SK-N-MC (cell line): ENCODE results near the gene TNRC6A.
"Not testable (repeated sequence)": the region's sequence is repeated elsewhere in the genome, so short reads cannot be mapped to it uniquely, and the experiment has no call there.

Experiments
- DNase-seq: peaks from one replicate; pipeline ENCODE4 v3.0.0-alpha.2; 2011; ENCODE audit warnings: low read depth, low spot score
- H3K27ac ChIP-seq: fragments of 200-600 bp; sonication (generic); 2 replicates; pipeline ENCODE4 v1.5.1; 2016; ENCODE audit warnings: mixed run types
- H3K36me3 ChIP-seq: fragments of 200-600 bp; sonication (generic); 2 replicates; pipeline ENCODE4 v1.6.1; 2017; ENCODE audit warnings: antibody characterized with exemption, low read length, mixed read lengths; ENCODE audit not compliant: insufficient read depth
- H3K4me3 ChIP-seq: fragments of 200-600 bp; sonication (generic); 2 replicates; pipeline ENCODE4 v1.5.1; 2016
- H3K9ac ChIP-seq: fragments of 200-600 bp; sonication (generic); 2 replicates; pipeline ENCODE4 v1.8.0; 2017; ENCODE audit warnings: mixed run types, mixed read lengths; ENCODE audit not compliant: insufficient read length
- H3K9me3 ChIP-seq: fragments of 200-600 bp; sonication (generic); 2 replicates; pipeline ENCODE4 v1.6.1; 2017; ENCODE audit warnings: low read depth, mild to moderate bottlenecking, antibody characterized with exemption, low read length, moderate library complexity, mixed read lengths
- EZH2 ChIP-seq: fragments of 200-600 bp; sonication (generic); IDR thresholded peaks from one replicate; pipeline ENCODE4 v1.6.1; 2017; ENCODE audit warnings: antibody characterized with exemption
- FOXP2 ChIP-seq: optimal IDR thresholded peaks from 2 replicates; pipeline ENCODE3; 2011; ENCODE audit warnings: mild to moderate bottlenecking, moderate library complexity; ENCODE audit not compliant: insufficient read depth; ENCODE audit errors: extremely low read length, control extremely low read depth
- POLR2AphosphoS5 ChIP-seq: IDR thresholded peaks from 2 replicates; pipeline ENCODE4 v1.6.1; 2012; ENCODE audit warnings: mild to moderate bottlenecking, low read depth, low read length, borderline replicate concordance

Gene TNRC6A

GRCh38 chr16:24833352-24833751 lies 103.9 kb downstream of the TNRC6A start:
- TF ChIP-seq EZH2 (no peak), FOXP2 (no peak), POLR2AphosphoS5 (no peak)
- Histone ChIP-seq H3K36me3 (peaks cover 2% of the 10 kb centered on the region; the same call in 1 of the 2 replicates), H3K4me3 (no peak overlapping the region), H3K9ac (no peak overlapping the region), H3K9me3 (no peaks in the 10 kb centered on the region), H3K27ac (no peak overlapping the region)
- DNase-seq: no peak

GRCh38 chr16:24834459-24835335 lies 105.2 kb downstream of the TNRC6A start:
- peak; percentile 10 for DNase-seq
- H3K27ac ChIP-seq: no peak overlapping the region

GRCh38 chr16:24836836-24837235 lies 107.4 kb downstream of the TNRC6A start:
- H3K9ac ChIP-seq: no peak overlapping the region
- H3K4me3 ChIP-seq: no peak overlapping the region
- TF ChIP-seq POLR2AphosphoS5 (no peak), FOXP2 (no peak), EZH2 (no peak)
- no peaks in the 10 kb centered on the region for H3K36me3 ChIP-seq
- no peak for DNase-seq
- no peaks in the 10 kb centered on the region for H3K9me3 ChIP-seq
- H3K27ac ChIP-seq: no peak overlapping the region

More at GRCh38 chr16:24834459-24835335, 105.2 kb downstream of the TNRC6A start:
- H3K4me3 ChIP-seq: no peak overlapping the region
- no peaks in the 10 kb centered on the region for H3K36me3 ChIP-seq
- H3K9me3 ChIP-seq: no peaks in the 10 kb centered on the region
- TF ChIP-seq FOXP2 (no peak), POLR2AphosphoS5 (no peak), EZH2 (no peak)
- H3K9ac ChIP-seq: no peak overlapping the region

GRCh38 chr16:24837969-24838368 lies 108.5 kb downstream of the TNRC6A start:
- Histone ChIP-seq H3K36me3 (no peaks in the 10 kb centered on the region), H3K9me3 (no peaks in the 10 kb centered on the region), H3K4me3 (no peak overlapping the region), H3K9ac (no peak overlapping the region), H3K27ac (no peak overlapping the region)
- no peak for DNase-seq
- TF ChIP-seq EZH2 (no peak), FOXP2 (no peak), POLR2AphosphoS5 (no peak)

GRCh38 chr16:24838554-24839266 lies 109.3 kb downstream of the TNRC6A start:
- no peak overlapping the region for H3K27ac ChIP-seq
- TF ChIP-seq POLR2AphosphoS5: no peak
- TF ChIP-seq FOXP2: no peak
- TF ChIP-seq EZH2: no peak
- no peak overlapping the region for H3K4me3 ChIP-seq
- H3K9me3 ChIP-seq: no peaks in the 10 kb centered on the region
- peak overlapping the region; percentile 53 for H3K9ac ChIP-seq
- DNase-seq: no peak
- no peaks in the 10 kb centered on the region for H3K36me3 ChIP-seq

- H3K9me3 ChIP-seq: no peaks in the 10 kb centered on the region
- no peak for DNase-seq
- TF ChIP-seq POLR2AphosphoS5: no peak
- TF ChIP-seq FOXP2: no peak
- no peak for TF ChIP-seq EZH2
- H3K9ac ChIP-seq: no peak overlapping the region
- H3K27ac ChIP-seq: no peak overlapping the region
- H3K4me3 ChIP-seq: no peak overlapping the region
- H3K36me3 ChIP-seq: no peaks in the 10 kb centered on the region
These were observed 110.0 kb downstream of the TNRC6A start for GRCh38 chr16:24839347-24839972.

GRCh38 chr16:24841291-24841690 lies 111.8 kb downstream of the TNRC6A start:
- H3K36me3 ChIP-seq: no peaks in the 10 kb centered on the region
- no peak overlapping the region for H3K4me3 ChIP-seq
- DNase-seq: no peak
- no peak overlapping the region for H3K9ac ChIP-seq
- TF ChIP-seq POLR2AphosphoS5: no peak
- no peak for TF ChIP-seq FOXP2
- no peak for TF ChIP-seq EZH2
- no peaks in the 10 kb centered on the region for H3K9me3 ChIP-seq
- no peak overlapping the region for H3K27ac ChIP-seq

GRCh38 chr16:24844101-24845030 lies 114.9 kb downstream of the TNRC6A start:
- no peaks in the 10 kb centered on the region for H3K9me3 ChIP-seq
- H3K4me3 ChIP-seq: no peak overlapping the region
- H3K36me3 ChIP-seq: no peaks in the 10 kb centered on the region
- H3K9ac ChIP-seq: no peak overlapping the region
- no peak for TF ChIP-seq FOXP2
- no peak for TF ChIP-seq POLR2AphosphoS5
- TF ChIP-seq EZH2: no peak
- H3K27ac ChIP-seq: no peak overlapping the region
- no peak for DNase-seq

- not testable (repeated sequence) for H3K36me3 ChIP-seq, H3K4me3 ChIP-seq, H3K9ac ChIP-seq, DNase-seq, H3K27ac ChIP-seq, H3K9me3 ChIP-seq
These were observed 115.5 kb downstream of the TNRC6A start for GRCh38 chr16:24845031-24845365.
